Right atrium auricular region (tissue), 2 donors: Measurements from ENCODE around the gene MRPL30. TPM values are rescaled to one million over a fixed set of nuclear protein-coding genes. Genes with fewer than 3 reads are reported as not detected.
"Not testable (repeated sequence)": the region's sequence is repeated elsewhere in the genome, so short reads cannot be mapped to it uniquely, and the experiment has no call there.

ENCODE experiments used
- DNase-seq: peaks from one replicate; pipeline ENCODE4 v3.0.0-alpha.2; 2019; ENCODE audit warnings: low spot score
- H3K27ac ChIP-seq, 2 donors: fragments of 200-600 bp; sonication (generic); 1 replicate in 1 of 2; 2 replicates in 1 of 2; pipeline ENCODE4 v1.5.1; 2016 to 2019
- H3K27me3 ChIP-seq, 2 donors: fragments of 200-600 bp; sonication (generic); one replicate each; pipeline versions ENCODE4 v1.5.1 to v1.6.0; 2017 to 2019
- H3K36me3 ChIP-seq: fragments of 200-600 bp; sonication (generic); one replicate; pipeline ENCODE4 v1.5.1; 2016
- H3K4me1 ChIP-seq, 2 donors: fragments of 200-600 bp; sonication (generic); one replicate each; pipeline versions ENCODE4 v1.5.1 to v1.6.0; 2017 to 2019
- H3K4me3 ChIP-seq, 2 donors: fragments of 200-600 bp; sonication (generic); 1 replicate in 1 of 2; 2 replicates in 1 of 2; pipeline ENCODE4 v1.5.1; 2017 to 2019; ENCODE audit warnings: mild to moderate bottlenecking in 1 of 2, moderate library complexity in 1 of 2
- H3K9me3 ChIP-seq, 2 donors: fragments of 200-600 bp; sonication (generic); one replicate each; pipeline ENCODE4 v1.5.1; 2019
- total RNA-seq, 2 donors: library from RNA; depleted of rRNA; stranded (reverse); fragments of >200 nt; gene quantifications; one replicate each; pipeline ENCODE4 v1.1.0, GENCODE V29; 2016
- TF ChIP-seq, protein P1 (sequence below), 2 donors: fragments of 200-600 bp; sonication (generic); IDR thresholded peaks; one replicate each; pipeline ENCODE4 v1.5.1; 2019; ENCODE audit warnings: antibody characterized with exemption in 2 of 2

The MRPL30 gene
- total RNA-seq, 2 donors from 2014 or later = 18.8 to 37.8 TPM

DNA sequence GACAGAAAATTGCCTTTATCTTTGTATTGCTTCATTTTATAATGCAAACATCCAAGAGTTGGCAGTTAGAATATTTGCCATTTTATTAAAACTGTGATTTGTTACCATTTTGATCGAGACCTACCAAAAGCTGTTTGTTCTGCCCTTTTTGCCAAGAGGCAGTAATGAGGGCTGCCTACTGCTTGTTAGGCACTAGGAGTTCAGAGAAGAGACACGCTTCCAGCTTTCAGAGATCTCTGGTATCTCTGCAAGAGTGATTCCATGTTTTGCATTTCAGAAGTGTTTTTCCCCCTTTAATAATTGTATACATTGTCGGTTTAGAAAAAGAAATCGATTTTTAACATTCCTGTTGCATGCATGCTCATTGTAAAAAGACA lies 628 bp downstream of the MRPL30 start:
- H3K9me3 ChIP-seq = no peaks in the 10 kb centered on the region
- no peak for DNase-seq
- TF ChIP-seq, protein P1, sequence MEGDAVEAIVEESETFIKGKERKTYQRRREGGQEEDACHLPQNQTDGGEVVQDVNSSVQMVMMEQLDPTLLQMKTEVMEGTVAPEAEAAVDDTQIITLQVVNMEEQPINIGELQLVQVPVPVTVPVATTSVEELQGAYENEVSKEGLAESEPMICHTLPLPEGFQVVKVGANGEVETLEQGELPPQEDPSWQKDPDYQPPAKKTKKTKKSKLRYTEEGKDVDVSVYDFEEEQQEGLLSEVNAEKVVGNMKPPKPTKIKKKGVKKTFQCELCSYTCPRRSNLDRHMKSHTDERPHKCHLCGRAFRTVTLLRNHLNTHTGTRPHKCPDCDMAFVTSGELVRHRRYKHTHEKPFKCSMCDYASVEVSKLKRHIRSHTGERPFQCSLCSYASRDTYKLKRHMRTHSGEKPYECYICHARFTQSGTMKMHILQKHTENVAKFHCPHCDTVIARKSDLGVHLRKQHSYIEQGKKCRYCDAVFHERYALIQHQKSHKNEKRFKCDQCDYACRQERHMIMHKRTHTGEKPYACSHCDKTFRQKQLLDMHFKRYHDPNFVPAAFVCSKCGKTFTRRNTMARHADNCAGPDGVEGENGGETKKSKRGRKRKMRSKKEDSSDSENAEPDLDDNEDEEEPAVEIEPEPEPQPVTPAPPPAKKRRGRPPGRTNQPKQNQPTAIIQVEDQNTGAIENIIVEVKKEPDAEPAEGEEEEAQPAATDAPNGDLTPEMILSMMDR (IDR thresholded peaks at IDR 0.05) = no peak
- peak overlapping the region; percentile 74 to 77 for H3K27ac ChIP-seq
- H3K36me3 ChIP-seq = no peaks in the 10 kb centered on the region
- peaks cover 0 to 37% of the 10 kb centered on the region in 2 donors for H3K4me1 ChIP-seq
- H3K4me3 ChIP-seq = peak overlapping the region; percentile 76 to 88
- H3K27me3 ChIP-seq = no peaks in the 10 kb centered on the region

DNA sequence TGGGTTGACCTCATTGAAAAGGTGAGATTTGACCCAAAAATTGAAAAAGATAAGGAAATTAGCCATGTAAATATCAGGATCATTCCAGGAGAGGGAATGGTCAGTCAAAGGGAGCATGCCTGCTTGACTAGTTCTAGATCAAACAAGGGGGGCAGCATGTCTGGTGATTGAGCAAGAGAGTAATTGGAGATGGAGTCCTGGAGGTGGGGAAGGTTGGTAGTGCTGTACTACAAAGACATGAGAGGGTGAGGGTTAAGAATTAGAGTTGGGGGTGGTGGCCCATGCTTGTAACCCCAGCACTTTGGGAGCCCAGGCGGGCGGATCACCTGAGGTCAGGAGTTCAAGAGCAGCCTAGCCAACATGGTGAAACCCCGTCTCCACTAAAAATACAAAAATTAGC lies 2.0 kb downstream of the MRPL30 start:
- Histone ChIP-seq H3K27ac (no peak overlapping the region), H3K9me3 (no peaks in the 10 kb centered on the region), H3K27me3 (no peaks in the 10 kb centered on the region), H3K4me3 (no peak overlapping the region), H3K4me1 (peaks cover 0 to 37% of the 10 kb centered on the region in 2 donors), H3K36me3 (no peaks in the 10 kb centered on the region)
- DNase-seq = no peak
- TF ChIP-seq, protein P1 (IDR thresholded peaks at IDR 0.05) = no peak

DNA sequence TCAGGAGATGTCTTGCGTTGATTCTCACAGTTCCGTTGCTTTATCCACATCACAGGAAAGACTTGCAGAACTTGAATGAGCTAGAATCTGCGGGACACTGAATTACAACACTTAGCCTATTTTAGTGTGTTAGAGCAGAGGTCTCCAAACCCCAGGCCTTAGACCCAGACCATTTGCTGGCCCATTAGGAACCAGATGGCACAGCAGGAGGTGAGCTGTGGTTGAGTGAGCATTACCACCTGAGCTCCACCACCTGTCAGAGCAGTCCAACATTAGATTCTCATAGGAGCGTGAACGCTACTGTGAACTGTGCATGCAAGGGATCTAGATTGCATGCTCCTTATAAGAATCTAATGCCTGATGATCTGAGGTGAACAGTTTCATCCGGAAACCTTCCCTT lies 3.8 kb downstream of the MRPL30 start:
- Histone ChIP-seq H3K27me3 (no peaks in the 10 kb centered on the region), H3K4me1 (peaks cover 0 to 26% of the 10 kb centered on the region in 2 donors), H3K27ac (no peak overlapping the region), H3K36me3 (peaks cover 5% of the 10 kb centered on the region), H3K4me3 (no peak overlapping the region), H3K9me3 (no peaks in the 10 kb centered on the region)
- no peak for DNase-seq
- TF ChIP-seq, protein P1 (IDR thresholded peaks at IDR 0.05) = no peak

DNA sequence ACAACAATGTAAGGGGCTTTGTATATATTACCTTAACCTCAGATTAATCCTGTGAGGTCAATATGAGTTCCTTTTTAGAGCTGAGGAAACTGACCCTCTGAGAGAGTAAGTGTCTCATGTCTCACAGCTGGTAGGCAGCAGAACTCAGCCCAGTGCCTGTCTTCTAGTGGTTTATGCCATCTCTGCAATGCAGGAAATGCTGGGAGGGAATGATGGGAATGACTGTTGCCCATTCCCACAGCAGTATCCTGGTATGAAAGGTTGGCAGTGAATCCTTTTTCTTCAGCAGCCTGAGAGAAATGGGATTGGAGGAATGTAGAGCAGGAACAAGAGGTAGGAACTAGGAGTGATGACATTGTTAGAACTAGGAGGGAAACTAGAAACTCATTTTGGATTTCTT lies 6.0 kb downstream of the MRPL30 start:
- H3K4me3 ChIP-seq = no peak overlapping the region
- TF ChIP-seq, protein P1 (IDR thresholded peaks at IDR 0.05) = no peak
- no peak for DNase-seq
- peaks cover 0 to 13% of the 10 kb centered on the region in 2 donors for H3K4me1 ChIP-seq
- H3K27ac ChIP-seq = no peak overlapping the region
- H3K9me3 ChIP-seq = no peaks in the 10 kb centered on the region
- H3K36me3 ChIP-seq = peaks cover 13% of the 10 kb centered on the region
- no peaks in the 10 kb centered on the region for H3K27me3 ChIP-seq

DNA sequence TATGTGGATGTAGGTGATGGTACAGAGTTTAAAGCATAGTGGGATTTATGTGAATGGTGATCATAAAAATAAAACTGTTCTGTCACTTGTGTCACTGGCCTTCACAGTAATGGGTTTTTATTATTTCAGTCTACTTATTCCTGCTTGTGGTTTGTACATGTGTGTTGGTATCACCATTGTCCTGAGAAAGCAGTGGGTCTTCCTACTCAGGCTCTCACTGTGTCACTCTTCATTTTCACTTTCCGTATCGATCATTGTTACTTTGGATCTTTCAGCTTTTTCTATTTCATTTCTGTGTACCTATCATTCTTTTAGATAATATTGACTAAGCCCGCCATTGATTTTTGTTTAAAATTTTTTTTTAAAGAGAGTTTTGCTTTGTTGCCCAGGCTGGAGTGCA lies 7.4 kb downstream of the MRPL30 start:
- Histone ChIP-seq H3K4me3 (no peak overlapping the region), H3K27ac (no peak overlapping the region), H3K9me3 (no peaks in the 10 kb centered on the region), H3K27me3 (no peaks in the 10 kb centered on the region), H3K36me3 (peaks cover 23% of the 10 kb centered on the region), H3K4me1 (peaks cover 0 to 2% of the 10 kb centered on the region in 2 donors)
- TF ChIP-seq, protein P1 (IDR thresholded peaks at IDR 0.05) = no peak
- no peak for DNase-seq

DNA sequence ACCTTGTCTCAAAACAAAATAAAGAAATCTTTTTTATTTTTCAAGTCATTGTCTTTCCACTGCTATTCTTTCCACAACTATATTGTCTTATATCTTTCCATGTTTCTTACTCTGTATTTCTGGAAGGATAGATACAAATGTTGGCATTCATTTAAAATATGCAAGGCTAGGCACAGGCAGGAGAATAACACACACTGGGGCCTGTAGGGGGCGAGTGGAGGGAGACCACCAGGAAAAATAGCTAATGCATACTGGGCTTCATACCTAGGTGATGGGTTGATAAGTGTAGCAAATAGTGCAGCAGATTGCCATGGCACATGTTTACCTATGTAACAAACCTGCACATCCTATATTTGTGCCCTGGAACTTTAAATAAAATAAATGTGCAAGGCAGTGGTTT lies 9.6 kb downstream of the MRPL30 start:
- Histone ChIP-seq H3K27me3 (no peaks in the 10 kb centered on the region), H3K9me3 (no peaks in the 10 kb centered on the region), H3K27ac (no peak overlapping the region), H3K4me1 (no peaks in the 10 kb centered on the region), H3K36me3 (peaks cover 35% of the 10 kb centered on the region), H3K4me3 (no peak overlapping the region)
- no peak for DNase-seq
- TF ChIP-seq, protein P1 (IDR thresholded peaks at IDR 0.05) = no peak

DNA sequence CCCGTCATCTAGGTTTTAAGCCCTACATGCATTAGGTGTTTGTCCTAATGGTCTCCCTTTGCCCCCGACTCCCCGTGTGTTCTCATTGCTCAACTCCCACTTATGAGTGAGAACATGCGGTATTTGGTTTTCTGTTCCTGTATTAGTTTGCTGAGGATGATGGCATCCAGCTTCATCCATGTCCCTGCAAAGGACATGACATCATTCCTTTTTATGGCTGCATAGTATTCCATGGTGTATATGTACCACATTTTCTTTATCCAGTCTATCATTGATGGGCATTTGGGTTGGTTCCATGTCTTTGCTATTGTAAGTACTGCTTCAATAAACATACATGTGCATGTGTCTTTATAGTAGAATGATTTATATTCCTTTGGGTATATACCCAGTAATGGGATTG lies 11.4 kb downstream of the MRPL30 start:
- not testable (repeated sequence) for H3K4me3 ChIP-seq, DNase-seq, H3K4me1 ChIP-seq, H3K27ac ChIP-seq, H3K27me3 ChIP-seq, H3K9me3 ChIP-seq
- peaks cover 54% of the 10 kb centered on the region for H3K36me3 ChIP-seq
